GM19193 (cell line): Measurements from ENCODE around the gene MAP6.

Source experiments
- POLR2A ChIP-seq: IDR thresholded peaks from 4 replicates; pipeline ENCODE4 v1.6.1; 2011; ENCODE audit not compliant: insufficient read depth, insufficient read length; ENCODE audit errors: extremely low read depth

Gene MAP6

GRCh38 chr11:75616281-75616680 is 52.6 kb downstream of the MAP6 start:
- no peak for TF ChIP-seq POLR2A

DNA sequence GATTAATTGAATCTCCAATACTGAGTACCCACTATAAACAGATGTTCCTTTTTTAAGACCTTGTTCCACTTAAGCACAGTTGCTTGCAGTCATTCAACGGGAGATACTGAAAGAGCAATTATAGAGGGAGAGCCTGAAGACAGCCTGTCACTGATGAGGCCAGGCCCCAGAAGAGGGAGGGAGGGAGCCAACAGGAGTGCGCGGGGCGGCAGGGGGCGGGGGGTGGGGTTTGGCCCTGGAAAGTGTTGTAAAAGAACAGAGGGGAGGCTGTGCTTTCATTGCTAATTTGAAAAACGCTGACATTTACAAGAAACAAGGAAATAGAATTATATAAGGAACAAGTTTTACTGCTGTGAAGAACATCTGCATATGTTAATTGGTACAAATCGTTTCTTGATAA is 53.1 kb downstream of the MAP6 start:
- TF ChIP-seq POLR2A = no peak

GRCh38 chr11:75611823-75612222 is 57.0 kb downstream of the MAP6 start:
- TF ChIP-seq POLR2A = no peak

DNA sequence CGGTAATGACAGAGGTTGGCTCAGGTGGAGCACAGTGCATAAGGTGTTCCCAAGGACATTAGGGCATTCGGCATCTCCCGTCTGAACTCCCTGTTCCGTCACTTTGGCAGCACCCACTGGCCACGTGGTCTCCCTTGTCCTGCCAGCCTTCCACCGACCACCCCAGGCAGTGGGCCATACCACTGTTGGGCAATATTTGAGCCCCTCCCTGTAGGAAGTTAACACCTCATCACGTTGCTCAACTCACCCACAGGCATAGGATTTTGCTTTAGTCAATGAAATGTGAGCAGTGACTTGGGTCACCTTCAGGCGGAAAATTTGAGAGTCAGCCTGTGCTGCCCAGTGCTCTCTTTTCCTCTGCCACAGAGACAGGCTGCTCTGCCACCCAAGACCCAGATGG is 62.7 kb downstream of the MAP6 start:
- no peak for TF ChIP-seq POLR2A

GRCh38 chr11:75603791-75604736 is 64.8 kb downstream of the MAP6 start:
- TF ChIP-seq POLR2A = no peak

- no peak for TF ChIP-seq POLR2A
These were observed 65.9 kb downstream of the MAP6 start for GRCh38 chr11:75602951-75603350.

DNA sequence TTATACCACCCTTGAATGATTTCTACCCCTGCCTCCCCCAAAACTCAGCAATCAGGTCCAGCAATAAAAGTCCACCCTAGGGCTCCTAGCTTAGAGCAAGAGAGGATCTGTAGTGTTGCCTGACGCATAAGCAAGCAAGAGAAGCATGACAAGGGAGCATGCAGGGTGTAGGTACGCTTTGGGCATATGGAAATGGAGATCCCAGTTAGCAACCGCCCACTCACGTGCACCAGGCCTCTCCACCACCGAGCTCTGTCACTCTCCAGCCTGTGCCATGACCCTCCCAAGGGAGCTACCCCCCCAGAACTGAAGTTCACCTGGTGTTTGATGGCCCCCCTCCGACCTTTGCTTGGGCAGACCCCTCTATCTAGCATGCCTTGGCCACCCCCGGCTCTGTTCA is 67.3 kb downstream of the MAP6 start:
- TF ChIP-seq POLR2A = no peak

DNA sequence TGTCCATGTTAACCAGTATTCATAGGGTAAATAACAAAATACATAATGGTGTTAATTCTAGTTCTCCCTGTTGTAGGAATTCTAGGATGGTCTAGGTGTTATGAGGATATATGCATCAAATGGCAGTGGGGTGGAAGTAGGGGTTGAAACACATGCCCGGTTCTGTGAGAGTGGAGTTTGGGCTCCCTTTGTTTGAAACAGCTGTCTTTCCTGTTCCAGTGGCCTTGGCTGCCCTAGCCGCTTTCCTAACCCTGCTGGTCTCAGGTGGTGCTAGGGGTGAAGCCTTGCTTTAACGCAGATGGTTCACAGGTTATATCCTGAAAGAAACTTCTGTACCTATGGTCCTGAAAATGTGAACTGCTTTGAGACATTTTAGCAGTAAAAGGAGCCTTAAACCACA is 68.5 kb downstream of the MAP6 start:
- TF ChIP-seq POLR2A = no peak

GRCh38 chr11:75598900-75599299 is 69.9 kb downstream of the MAP6 start:
- no peak for TF ChIP-seq POLR2A

DNA sequence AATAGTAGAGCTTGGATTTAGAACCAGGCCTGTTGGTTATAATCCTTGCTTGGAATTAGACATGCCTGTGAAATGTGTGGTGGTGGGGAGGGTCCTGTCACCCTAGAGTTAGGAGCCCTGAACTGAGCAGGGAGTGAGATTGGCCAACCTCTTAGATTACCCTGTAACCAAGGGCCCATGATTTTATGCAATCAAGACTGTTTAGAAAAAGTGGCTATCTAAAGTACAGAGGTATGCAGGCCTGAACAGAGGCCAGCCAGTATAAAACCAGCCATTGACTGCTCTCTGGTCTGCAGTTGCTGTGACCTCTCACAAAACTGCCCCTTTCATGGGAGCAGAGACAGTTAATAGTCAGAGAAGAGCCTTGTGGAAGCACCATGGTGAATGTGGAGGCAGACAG is 70.6 kb downstream of the MAP6 start:
- TF ChIP-seq POLR2A = no peak

GRCh38 chr11:75597636-75598035 is 71.2 kb downstream of the MAP6 start:
- no peak for TF ChIP-seq POLR2A

- TF ChIP-seq POLR2A = no peak
These were observed 71.9 kb downstream of the MAP6 start for GRCh38 chr11:75596914-75597313.

GRCh38 chr11:75595429-75595828 is 73.4 kb downstream of the MAP6 start:
- no peak for TF ChIP-seq POLR2A

GRCh38 chr11:75594211-75594610 is 74.6 kb downstream of the MAP6 start:
- no peak for TF ChIP-seq POLR2A

DNA sequence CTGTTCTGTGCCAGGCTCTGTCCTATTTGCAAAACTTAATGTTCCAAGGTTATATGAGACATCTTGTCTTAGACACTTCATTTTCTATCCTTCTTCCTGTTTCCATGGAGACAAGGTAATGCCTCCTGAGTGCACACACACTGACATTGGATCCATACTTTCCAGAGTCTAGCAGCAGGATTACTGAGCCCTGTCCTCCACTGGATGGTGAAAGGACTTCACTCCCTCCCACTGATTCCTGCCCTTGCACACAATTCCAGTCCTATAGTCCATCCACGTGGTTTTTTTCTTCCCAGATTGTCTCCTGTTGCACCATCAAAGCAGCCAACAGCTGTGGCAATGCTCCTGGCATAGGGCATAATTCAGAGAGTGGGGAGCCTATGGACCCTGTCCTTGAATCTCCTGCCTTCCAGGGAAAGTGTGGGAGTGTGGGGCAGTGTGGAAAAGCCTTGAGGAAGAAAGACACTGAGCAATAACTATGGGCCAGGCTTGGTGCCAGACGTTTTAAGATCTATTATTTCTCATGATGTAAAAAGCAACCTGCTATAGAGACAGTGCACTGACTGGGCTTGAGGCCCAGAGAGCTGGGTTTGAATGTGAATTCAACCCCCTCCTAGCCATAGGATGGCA is 75.4 kb downstream of the MAP6 start:
- no peak for TF ChIP-seq POLR2A

GRCh38 chr11:75592715-75593114 is 76.1 kb downstream of the MAP6 start:
- no peak for TF ChIP-seq POLR2A
